ENCODE results near the gene PTTG1IP2.

GRCh38 chr7:90532231-90532929, 62.9 kb downstream of the PTTG1IP2 start:
- TF ChIP-seq SIN3A (IDR thresholded peaks at IDR 0.05; ENCODE audit: borderline replicate concordance, insufficient read depth, low read length): no peak
- no peak for TF ChIP-seq TAF1 (IDR thresholded peaks at IDR 0.05; ENCODE audit: borderline replicate concordance, insufficient read depth, low read length)
- TF ChIP-seq POLR2AphosphoS5 (IDR thresholded peaks at IDR 0.05; ENCODE audit: low read depth, low read length): no peak
- no peak for TF ChIP-seq REST (IDR thresholded peaks at IDR 0.05; ENCODE audit: insufficient read depth in 1 of 2, low read depth in 2 of 2, low read length in 2 of 2)
- no peak for TF ChIP-seq FOXP2 (optimal IDR thresholded peaks at IDR 0.05; ENCODE audit: borderline replicate concordance, extremely low read depth, extremely low read length, insufficient read depth)
